HG03460 (cell line): ENCODE results near the gene JAK1.
"Not testable (repeated sequence)": the region's sequence is repeated elsewhere in the genome, so short reads cannot be mapped to it uniquely, and the experiment has no call there.

ENCODE experiments used
- ATAC-seq: cut with Tn5 transposase; IDR thresholded peaks from one replicate; pipeline ENCODE4 v1.9.1; 2021; ENCODE audit not compliant: unreplicated experiment

JAK1 gene

GRCh38 chr1:64950284-64950809 lies 16.0 kb downstream of the JAK1 start:
- no peak for ATAC-seq

GRCh38 chr1:64948905-64949833 lies 17.2 kb downstream of the JAK1 start:
- ATAC-seq = no peak

- no peak for ATAC-seq
Measured at GRCh38 chr1:64948216-64948615, 18.1 kb downstream of the JAK1 start.

- ATAC-seq = no peak
Measured at GRCh38 chr1:64946916-64947315, 19.4 kb downstream of the JAK1 start.

- no peak for ATAC-seq
Measured at GRCh38 chr1:64944913-64945312, 21.4 kb downstream of the JAK1 start.

- ATAC-seq = no peak
Measured at GRCh38 chr1:64942675-64943074, 23.7 kb downstream of the JAK1 start.

- ATAC-seq = no peak
Measured at GRCh38 chr1:64942118-64942517, 24.2 kb downstream of the JAK1 start.

- no peak for ATAC-seq
Measured at GRCh38 chr1:64941461-64942117, 24.8 kb downstream of the JAK1 start.

- ATAC-seq = no peak
Measured at GRCh38 chr1:64940025-64940424, 26.3 kb downstream of the JAK1 start.

- ATAC-seq = no peak
Measured at GRCh38 chr1:64938991-64939390, 27.4 kb downstream of the JAK1 start.

- ATAC-seq = no peak
Measured at GRCh38 chr1:64936956-64937355, 29.4 kb downstream of the JAK1 start.

GRCh38 chr1:64935551-64936155 lies 30.7 kb downstream of the JAK1 start:
- no peak for ATAC-seq

GRCh38 chr1:64934878-64935275 lies 31.5 kb downstream of the JAK1 start:
- no peak for ATAC-seq

GRCh38 chr1:64934115-64934877 lies 32.1 kb downstream of the JAK1 start:
- no peak for ATAC-seq

- ATAC-seq = no peak
Measured at GRCh38 chr1:64933296-64934070, 32.9 kb downstream of the JAK1 start.

GRCh38 chr1:64932962-64933295 lies 33.4 kb downstream of the JAK1 start:
- ATAC-seq = no peak

- ATAC-seq = not testable (repeated sequence)
Measured at GRCh38 chr1:64930640-64931039, 35.7 kb downstream of the JAK1 start.

GRCh38 chr1:64929221-64929620 lies 37.1 kb downstream of the JAK1 start:
- no peak for ATAC-seq

GRCh38 chr1:64928325-64928724 lies 38.0 kb downstream of the JAK1 start:
- no peak for ATAC-seq

GRCh38 chr1:64925594-64925993 lies 40.8 kb downstream of the JAK1 start:
- no peak for ATAC-seq
